ENCODE results near the gene LSM4.

GRCh38 chr19:18281082-18282020 lies 41.5 kb downstream of the LSM4 start, which contains the start of gene JUND:
- no peak for TF ChIP-seq CTCF (IDR thresholded peaks at IDR 0.05; ENCODE audit: low read depth, low read length, poor library complexity, severe bottlenecking)
- TF ChIP-seq EZH2phosphoT487 (IDR thresholded peaks at IDR 0.05; ENCODE audit: borderline replicate concordance, low read length) = no peak
